ACC112 (cell line): ENCODE results near the gene ITPRIP.
A peak's percentile ranks its signal among the peaks of the same experiment; 100 is the strongest.

Experiments used
- H2AFZ ChIP-seq: fragments of 200-600 bp; sonication (generic); one replicate; pipeline ENCODE4 v1.6.0; 2017; ENCODE audit warnings: antibody characterized with exemption, low read length; ENCODE audit not compliant: unreplicated experiment
- H3K27ac ChIP-seq: fragments of 200-600 bp; sonication (generic); 2 replicates; pipeline ENCODE4 v1.5.1; 2014; ENCODE audit warnings: low read depth, mild to moderate bottlenecking, antibody characterized with exemption, low read length, moderate library complexity
- H3K27me3 ChIP-seq: fragments of 200-600 bp; sonication (generic); 2 replicates; pipeline ENCODE4 v1.6.1; 2014; ENCODE audit warnings: mild to moderate bottlenecking, antibody characterized with exemption, low read length, moderate library complexity, mixed read lengths; ENCODE audit not compliant: insufficient read depth
- H3K36me3 ChIP-seq: fragments of 200-600 bp; sonication (generic); 2 replicates; pipeline ENCODE4 v1.6.1; 2016; ENCODE audit warnings: mild to moderate bottlenecking, antibody characterized with exemption, low read length, moderate library complexity, mixed read lengths; ENCODE audit not compliant: insufficient read depth
- H3K4me1 ChIP-seq: fragments of 200-600 bp; sonication (generic); one replicate; pipeline ENCODE4 v1.6.1; 2016; ENCODE audit warnings: low read length, mixed read lengths; ENCODE audit not compliant: insufficient read depth, unreplicated experiment, control insufficient read depth
- H3K4me3 ChIP-seq: fragments of 200-600 bp; sonication (generic); 2 replicates; pipeline ENCODE4 v1.5.1; 2014; ENCODE audit warnings: mild to moderate bottlenecking, low read depth, low read length
- H3K79me2 ChIP-seq: fragments of 200-600 bp; sonication (generic); one replicate; pipeline ENCODE4 v1.6.0; 2016; ENCODE audit warnings: low read length; ENCODE audit not compliant: control insufficient read depth, unreplicated experiment, insufficient read depth

ITPRIP gene

DNA sequence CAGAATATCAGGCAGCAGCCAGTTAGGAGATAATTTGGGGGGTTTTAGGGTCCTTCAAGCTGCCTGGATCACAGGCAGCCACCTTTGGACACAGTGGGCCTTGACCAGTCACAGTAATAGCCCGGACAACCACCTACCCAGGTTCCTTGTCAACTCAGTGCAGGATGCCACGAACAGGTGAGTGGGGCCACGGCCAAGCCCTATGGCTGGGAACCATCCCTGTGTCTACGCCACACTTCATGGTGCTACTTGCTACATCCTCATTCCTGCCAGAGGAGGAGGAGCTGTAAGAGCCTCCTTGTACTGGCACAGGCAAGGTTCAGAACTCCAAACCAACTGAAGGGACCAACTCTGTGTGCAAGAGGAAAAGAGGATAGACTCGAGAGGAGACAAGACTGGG is 19.9 kb downstream of the ITPRIP start:
- no peak overlapping the region for H2AFZ ChIP-seq
- peak overlapping the region; percentile 3; the same call in 1 of the 2 replicates for H3K4me3 ChIP-seq
- peaks cover 100% of the 10 kb centered on the region for H3K79me2 ChIP-seq
- H3K27ac ChIP-seq: peak overlapping the region; percentile 80
- peaks cover 20% of the 10 kb centered on the region; the same call in 1 of the 2 replicates for H3K36me3 ChIP-seq
- H3K27me3 ChIP-seq: no peaks in the 10 kb centered on the region
- peaks cover 72% of the 10 kb centered on the region for H3K4me1 ChIP-seq

- Histone ChIP-seq H3K27me3 (no peaks in the 10 kb centered on the region), H3K27ac (peak overlapping the region; percentile 80), H3K4me1 (peaks cover 67% of the 10 kb centered on the region), H3K79me2 (peaks cover 100% of the 10 kb centered on the region), H3K4me3 (peak overlapping the region; percentile 3; the same call in 1 of the 2 replicates), H3K36me3 (peaks cover 21% of the 10 kb centered on the region; the same call in 1 of the 2 replicates), H2AFZ (no peak overlapping the region)
These were observed 20.5 kb downstream of the ITPRIP start for GRCh38 chr10:104317726-104318299.

- peaks cover 26% of the 10 kb centered on the region; the same call in 1 of the 2 replicates for H3K36me3 ChIP-seq
- peaks cover 100% of the 10 kb centered on the region for H3K79me2 ChIP-seq
These were observed 21.0 kb downstream of the ITPRIP start for GRCh38 chr10:104317269-104317710.

GRCh38 chr10:104316321-104317099 is 21.8 kb downstream of the ITPRIP start:
- peaks cover 60% of the 10 kb centered on the region for H3K4me1 ChIP-seq
- H2AFZ ChIP-seq: no peak overlapping the region
- H3K27me3 ChIP-seq: no peaks in the 10 kb centered on the region
- peak overlapping the region; percentile 80 for H3K27ac ChIP-seq
- H3K36me3 ChIP-seq: peaks cover 32% of the 10 kb centered on the region; the same call in 1 of the 2 replicates
- no peak overlapping the region for H3K4me3 ChIP-seq
- H3K79me2 ChIP-seq: peaks cover 99% of the 10 kb centered on the region

More at GRCh38 chr10:104317269-104317710, 21.0 kb downstream of the ITPRIP start:
- Histone ChIP-seq H3K27me3 (no peaks in the 10 kb centered on the region), H3K4me3 (no peak overlapping the region), H2AFZ (no peak overlapping the region), H3K4me1 (peaks cover 62% of the 10 kb centered on the region), H3K27ac (peak overlapping the region; percentile 80)

- H3K27me3 ChIP-seq: no peaks in the 10 kb centered on the region
- peaks cover 99% of the 10 kb centered on the region for H3K79me2 ChIP-seq
- H3K36me3 ChIP-seq: peaks cover 42% of the 10 kb centered on the region; the same call in 1 of the 2 replicates
- no peak overlapping the region for H3K27ac ChIP-seq
- no peak overlapping the region for H3K4me3 ChIP-seq
- H3K4me1 ChIP-seq: peaks cover 60% of the 10 kb centered on the region
- no peak overlapping the region for H2AFZ ChIP-seq
These were observed 22.8 kb downstream of the ITPRIP start for GRCh38 chr10:104315486-104315921.

- Histone ChIP-seq H3K36me3 (peaks cover 45% of the 10 kb centered on the region; the same call in 1 of the 2 replicates), H3K4me3 (no peak overlapping the region), H2AFZ (no peak overlapping the region), H3K27me3 (no peaks in the 10 kb centered on the region), H3K27ac (no peak overlapping the region), H3K4me1 (peaks cover 60% of the 10 kb centered on the region), H3K79me2 (peaks cover 97% of the 10 kb centered on the region)
These were observed 23.4 kb downstream of the ITPRIP start for GRCh38 chr10:104314591-104315485.

DNA sequence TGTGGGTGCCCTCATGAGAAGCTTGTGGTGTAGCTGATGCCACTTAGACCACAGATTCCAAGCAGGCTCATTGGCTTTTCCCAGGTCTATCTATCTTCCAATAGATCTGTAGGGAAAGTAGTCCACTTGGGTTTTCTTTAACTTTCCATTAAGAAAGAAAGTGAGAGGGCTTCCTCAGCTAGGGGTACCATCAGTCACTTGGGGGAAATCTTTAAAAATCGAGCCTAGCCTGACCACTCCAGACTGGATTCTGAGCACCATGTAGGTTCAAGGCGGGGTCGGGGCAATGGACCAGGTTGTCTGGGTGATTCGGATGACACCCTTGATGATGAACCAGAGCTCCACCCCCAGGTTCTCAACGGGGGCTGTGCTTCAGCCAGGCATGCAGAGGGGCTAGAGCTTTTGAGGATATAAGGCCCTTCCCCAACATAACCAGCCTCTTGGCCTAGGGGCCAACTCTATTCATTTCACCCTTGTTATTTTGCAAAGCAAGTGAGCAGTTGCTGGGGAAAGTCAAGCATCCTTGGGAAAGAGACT is 27.0 kb downstream of the ITPRIP start:
- no peak overlapping the region for H3K4me3 ChIP-seq
- H3K27ac ChIP-seq: peak overlapping the region; percentile 100
- H3K79me2 ChIP-seq: peaks cover 70% of the 10 kb centered on the region
- no peak overlapping the region for H2AFZ ChIP-seq
- H3K36me3 ChIP-seq: peaks cover 42% of the 10 kb centered on the region
- peaks cover 57% of the 10 kb centered on the region for H3K4me1 ChIP-seq
- no peaks in the 10 kb centered on the region for H3K27me3 ChIP-seq

- peaks cover 40% of the 10 kb centered on the region for H3K36me3 ChIP-seq
- peak overlapping the region; percentile 100 for H3K27ac ChIP-seq
- peaks cover 65% of the 10 kb centered on the region for H3K4me1 ChIP-seq
- H2AFZ ChIP-seq: no peak overlapping the region
- peaks cover 61% of the 10 kb centered on the region for H3K79me2 ChIP-seq
- no peak overlapping the region; the same call in 1 of the 2 replicates for H3K4me3 ChIP-seq
- no peaks in the 10 kb centered on the region for H3K27me3 ChIP-seq
These were observed 28.0 kb downstream of the ITPRIP start for GRCh38 chr10:104309980-104310978.

DNA sequence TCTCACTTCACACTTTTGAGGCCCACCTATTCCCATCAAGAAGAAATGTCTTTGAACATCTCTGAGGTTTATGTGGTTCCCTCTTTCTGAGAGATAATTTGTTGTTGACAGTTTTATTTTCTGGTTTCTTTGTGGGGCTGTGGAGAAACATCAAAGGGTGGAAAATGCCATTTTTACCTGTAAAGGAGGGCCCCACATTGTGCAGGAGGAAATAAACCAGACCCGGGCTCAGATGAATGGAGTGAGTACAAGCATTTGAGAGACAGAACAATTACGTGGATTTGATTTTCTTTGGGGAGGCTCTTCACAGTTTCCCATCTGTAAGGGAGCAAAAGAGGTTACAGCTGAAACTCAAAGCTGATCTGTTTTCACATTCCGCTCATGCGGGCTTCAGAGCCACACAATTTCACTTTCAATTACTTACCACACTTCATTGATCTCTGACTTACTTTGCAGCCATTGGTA is 29.8 kb downstream of the ITPRIP start:
- H3K79me2 ChIP-seq: peaks cover 43% of the 10 kb centered on the region
- peaks cover 31% of the 10 kb centered on the region for H3K36me3 ChIP-seq
- no peak overlapping the region for H3K4me3 ChIP-seq
- H3K4me1 ChIP-seq: peaks cover 70% of the 10 kb centered on the region
- peak overlapping the region; percentile 100 for H3K27ac ChIP-seq
- H3K27me3 ChIP-seq: no peaks in the 10 kb centered on the region
- H2AFZ ChIP-seq: no peak overlapping the region
